HEK293T (cell line): ENCODE measurements around the gene SMARCA5.
"Not testable (repeated sequence)": the region's sequence is repeated elsewhere in the genome, so short reads cannot be mapped to it uniquely, and the experiment has no call there.

Experiments used
- CTCF ChIA-PET: fragments of 350-600 bp; formaldehyde crosslinking; extraction: SDS; loops from one replicate; lab custom pipeline; 2021; ENCODE audit warnings: antibody characterized with exemption, inconsistent platforms; lab: Yijun Ruan, JAX
- POLR2A ChIA-PET: fragments of 350-600 bp; formaldehyde crosslinking; extraction: SDS; loops from one replicate; lab custom pipeline; 2020; ENCODE audit warnings: antibody characterized with exemption, inconsistent platforms; lab: Yijun Ruan, JAX
- DNase-seq: peaks from one replicate; pipeline ENCODE4 v3.0.0; 2012; ENCODE audit warnings: mixed read lengths; ENCODE audit errors: extremely low spot score
- ARNT ChIP-seq: fragments of 450-650 bp; IDR thresholded peaks from 2 replicates; pipeline ENCODE4 v1.6.1; 2017; ENCODE audit warnings: mild to moderate bottlenecking
- BHLHE40 ChIP-seq: fragments of 450-650 bp; IDR thresholded peaks from 2 replicates; pipeline ENCODE4 v1.6.1; 2016; ENCODE audit warnings: mild to moderate bottlenecking, moderate library complexity, borderline replicate concordance
- CTBP1 ChIP-seq: fragments of 450-650 bp; IDR thresholded peaks from 2 replicates; pipeline ENCODE4 v1.6.1; 2016; ENCODE audit warnings: borderline replicate concordance
- ELF4 ChIP-seq: fragments of 450-650 bp; IDR thresholded peaks from 2 replicates; pipeline ENCODE4 v1.6.1; 2017; ENCODE audit warnings: antibody characterized with exemption
- FOXA1 ChIP-seq: fragments of 450-650 bp; IDR thresholded peaks from 2 replicates; pipeline ENCODE4 v1.6.1; 2016; ENCODE audit warnings: mild to moderate bottlenecking
- FOXK2 ChIP-seq: fragments of 450-650 bp; IDR thresholded peaks from 2 replicates; pipeline ENCODE4 v1.6.1; 2016; ENCODE audit warnings: mild to moderate bottlenecking
- FOXM1 ChIP-seq: fragments of 450-650 bp; IDR thresholded peaks from 2 replicates; pipeline ENCODE4 v1.6.1; 2017; ENCODE audit warnings: mild to moderate bottlenecking, borderline replicate concordance
- HDGF ChIP-seq: fragments of 450-650 bp; IDR thresholded peaks from 2 replicates; pipeline ENCODE4 v1.6.1; 2017; ENCODE audit warnings: antibody characterized with exemption, borderline replicate concordance
- L3MBTL2 ChIP-seq: fragments of 450-650 bp; conservative IDR thresholded peaks from 2 replicates; pipeline ENCODE4 v1.6.1; 2016; ENCODE audit warnings: mild to moderate bottlenecking
- LEF1 ChIP-seq: fragments of 450-650 bp; IDR thresholded peaks from 2 replicates; pipeline ENCODE4 v1.6.1; 2017; ENCODE audit warnings: mild to moderate bottlenecking, borderline replicate concordance
- NFRKB ChIP-seq: fragments of 450-650 bp; IDR thresholded peaks from 2 replicates; pipeline ENCODE4 v1.6.1; 2016; ENCODE audit warnings: mild to moderate bottlenecking, moderate library complexity
- PKNOX1 ChIP-seq: fragments of 450-650 bp; IDR thresholded peaks from 2 replicates; pipeline ENCODE4 v1.6.1; 2016
- SP1 ChIP-seq: fragments of 450-650 bp; IDR thresholded peaks from 2 replicates; pipeline ENCODE4 v1.6.1; 2017
- SUZ12 ChIP-seq: fragments of 450-650 bp; IDR thresholded peaks from 2 replicates; pipeline ENCODE4 v1.6.1; 2016; ENCODE audit warnings: mild to moderate bottlenecking
- TARDBP ChIP-seq: fragments of 450-650 bp; IDR thresholded peaks from 2 replicates; pipeline ENCODE4 v1.6.1; 2016
- ZNF384 ChIP-seq: fragments of 450-650 bp; IDR thresholded peaks from 2 replicates; pipeline ENCODE4 v1.6.1; 2016

The SMARCA5 gene

DNA sequence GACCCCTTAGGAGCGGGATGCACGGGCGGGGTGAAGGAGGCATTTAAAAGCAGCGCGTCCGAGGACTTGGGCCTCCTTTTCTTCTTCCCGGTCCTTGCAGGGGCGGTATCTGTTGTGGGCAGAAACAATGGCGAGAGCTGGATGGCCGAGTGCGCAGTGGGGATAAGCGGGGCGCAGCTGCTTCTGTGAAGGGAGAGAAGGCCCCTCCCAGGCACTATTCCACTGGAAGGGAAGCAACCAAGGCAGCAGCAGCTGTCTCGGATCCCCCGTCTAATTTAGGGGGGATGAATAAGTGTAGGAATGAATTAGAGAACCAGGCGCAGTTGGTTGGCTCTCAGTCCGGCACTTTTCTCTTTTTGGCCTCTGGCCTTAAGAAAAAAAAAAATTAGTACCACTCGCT, 995 bp downstream of the SMARCA5 start:
- ChIA-PET CTCF (interaction anchor here (0.6 kb wide), 1 partner anchor 57 kb away, joined by 5 read pairs; no protein-coding TSS in a partner anchor), POLR2A (interaction anchor here (1.0 to 2.3 kb wide), 5 partner anchors 10 to 163 kb away, joined by 3 to 12 read pairs (median 6); no protein-coding TSS in a partner anchor)
- DNase-seq: peak; percentile 19
- TF ChIP-seq SUZ12: no peak
- TF ChIP-seq ELF4: no peak
- TF ChIP-seq FOXK2: no peak
- TF ChIP-seq FOXM1: no peak
- TF ChIP-seq BHLHE40: no peak
- TF ChIP-seq FOXA1: no peak
- no peak for TF ChIP-seq L3MBTL2
- TF ChIP-seq NFRKB: no peak
- no peak for TF ChIP-seq PKNOX1
- TF ChIP-seq ARNT: no peak
- TF ChIP-seq LEF1: no peak

GRCh38 chr4:143514901-143515300, 1.4 kb downstream of the SMARCA5 start:
- ChIA-PET POLR2A (interaction anchor here (1.3 to 2.3 kb wide), 3 partner anchors 12 to 163 kb away, joined by 3 to 12 read pairs (median 6); no protein-coding TSS in a partner anchor), CTCF (interaction anchor here (0.6 kb wide), 1 partner anchor 57 kb away, joined by 5 read pairs; no protein-coding TSS in a partner anchor)
- no peak for DNase-seq
- TF ChIP-seq CTBP1: no peak
- no peak for TF ChIP-seq ZNF384
- no peak for TF ChIP-seq FOXM1
- TF ChIP-seq ARNT: no peak

- CTCF ChIA-PET: no interaction called here
- POLR2A ChIA-PET: no interaction called here
- no peak for DNase-seq
- TF ChIP-seq NFRKB (no peak), HDGF (no peak), SUZ12 (no peak), FOXK2 (no peak), CTBP1 (no peak), ARNT (no peak), TARDBP (no peak), LEF1 (no peak), PKNOX1 (no peak), SP1 (no peak), FOXA1 (no peak), ZNF384 (no peak), FOXM1 (no peak), L3MBTL2 (no peak), BHLHE40 (no peak), ELF4 (no peak)
These were observed 2.4 kb downstream of the SMARCA5 start for GRCh38 chr4:143515905-143516304.

DNA sequence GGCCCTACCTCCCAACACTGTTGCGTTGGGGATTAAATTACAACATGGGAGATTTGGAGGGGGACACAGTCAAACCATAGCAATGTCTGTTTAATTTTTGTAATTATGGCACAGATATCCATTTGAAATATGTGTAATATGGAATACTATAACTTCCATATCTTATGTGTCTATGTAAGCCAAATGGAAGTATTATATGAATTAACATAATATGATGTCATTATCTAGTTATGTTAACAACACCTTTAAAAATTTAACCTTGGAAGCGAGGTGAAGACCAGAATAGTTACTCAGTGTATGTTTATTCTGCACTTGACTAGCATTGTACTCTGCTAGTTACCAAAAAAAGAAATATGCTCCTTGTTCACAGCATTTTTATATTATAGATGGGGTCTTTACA, 4.3 kb downstream of the SMARCA5 start:
- ChIA-PET POLR2A (no interaction called here), CTCF (no interaction called here)
- TF ChIP-seq SUZ12: no peak
- no peak for DNase-seq

DNA sequence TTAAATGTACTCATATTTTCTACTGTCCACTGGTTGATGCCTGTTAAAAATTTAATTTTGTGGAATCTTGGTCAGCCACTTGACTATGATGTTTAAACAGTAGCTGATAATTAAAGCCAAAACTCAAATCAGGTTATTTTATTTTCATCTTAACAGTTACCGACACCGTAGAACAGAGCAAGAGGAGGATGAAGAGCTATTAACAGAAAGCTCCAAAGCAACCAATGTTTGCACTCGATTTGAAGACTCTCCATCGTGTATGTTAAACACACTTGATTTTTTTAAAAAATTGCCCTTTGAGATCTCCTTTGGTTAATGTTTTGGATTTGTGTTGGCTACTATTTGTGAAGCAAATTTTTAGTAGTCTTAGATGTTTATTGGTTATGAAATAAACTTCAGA, 10.7 kb downstream of the SMARCA5 start:
- TF ChIP-seq BHLHE40 (no peak), TARDBP (no peak), SP1 (no peak), PKNOX1 (no peak), FOXK2 (no peak), ARNT (no peak)
- CTCF ChIA-PET: no interaction called here
- POLR2A ChIA-PET: interaction anchor here (0.9 kb wide), 1 partner anchor 10 kb away, joined by 3 read pairs; no protein-coding TSS in a partner anchor
- DNase-seq: no peak

DNA sequence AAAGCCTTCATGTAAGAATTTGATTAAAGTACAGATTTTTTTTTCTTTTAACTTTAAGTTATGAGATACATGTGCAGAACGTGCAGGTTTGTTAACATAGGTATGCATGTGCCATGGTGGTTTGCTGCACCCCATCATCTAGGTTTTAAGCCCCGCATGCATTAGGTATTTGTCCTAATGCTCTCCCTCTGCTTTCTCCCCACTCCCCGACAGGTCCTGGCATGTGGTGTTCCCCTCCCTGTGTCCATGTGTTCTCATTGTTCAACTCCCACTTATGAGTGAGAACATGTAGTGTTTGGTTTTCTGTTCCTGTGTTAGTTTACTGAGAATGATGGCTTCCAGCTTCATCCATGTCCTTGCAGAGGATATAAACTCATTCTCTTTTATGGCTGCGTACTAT, 14.5 kb downstream of the SMARCA5 start:
- CTCF ChIA-PET, DNase-seq, POLR2A ChIA-PET: not testable (repeated sequence)

GRCh38 chr4:143531380-143531779, 17.9 kb downstream of the SMARCA5 start:
- POLR2A ChIA-PET: no interaction called here

More at GRCh38 chr4:143531380-143531779, 17.9 kb downstream of the SMARCA5 start:
- CTCF ChIA-PET: interaction anchor here (1.2 kb wide), 1 partner anchor 15 kb away, joined by 4 read pairs; no protein-coding TSS in a partner anchor
- TF ChIP-seq L3MBTL2 (no peak), PKNOX1 (no peak), FOXM1 (no peak), HDGF (no peak), NFRKB (no peak), ELF4 (no peak), ARNT (no peak), SP1 (no peak), FOXK2 (no peak), FOXA1 (no peak), TARDBP (no peak), BHLHE40 (no peak), LEF1 (no peak)
- DNase-seq: peak; percentile 12
